HepG2 (cell line): ENCODE data around the gene NCOA1.

Source experiments
- AHDC1 ChIP-seq: sonication (generic); formaldehyde crosslinking; IDR thresholded peaks from 2 replicates; pipeline ENCODE4 v1.5.1; 2020; ENCODE audit warnings: mild to moderate bottlenecking, missing genetic modification reagents, borderline replicate concordance
- CEBPG ChIP-seq: IDR thresholded peaks from 2 replicates; pipeline ENCODE4 v1.6.1; 2016
- CENPT ChIP-seq: sonication (generic); formaldehyde crosslinking; IDR thresholded peaks from 2 replicates; pipeline ENCODE4 v1.8.0; 2022; ENCODE audit warnings: low read depth, mild to moderate bottlenecking, moderate library complexity, missing genetic modification reagents
- CTCF ChIP-seq: sonication (generic); formaldehyde crosslinking; IDR thresholded peaks from 2 replicates; pipeline ENCODE4 v1.5.0; 2020; ENCODE audit warnings: mild to moderate bottlenecking, missing genetic modification reagents, moderate library complexity
- EP300 ChIP-seq, 3 experiments: sonication (generic) in 1 of 3; formaldehyde crosslinking in 1 of 3; IDR thresholded peaks; 2 replicates each; pipeline versions ENCODE4 v1.5.1 to v1.6.1; 2011 to 2020; ENCODE audit warnings: low read depth in 2 of 3, low read length in 2 of 3, borderline replicate concordance in 1 of 3, improper control_type of control experiment in 1 of 3, mild to moderate bottlenecking in 1 of 3, missing genetic modification reagents in 1 of 3, moderate library complexity in 1 of 3
- FOXJ3 ChIP-seq: sonication (generic); formaldehyde crosslinking; IDR thresholded peaks from 2 replicates; pipeline ENCODE4 v1.4.0; 2020; ENCODE audit warnings: missing genetic modification reagents, mild to moderate bottlenecking, borderline replicate concordance
- LRRFIP1 ChIP-seq: sonication (generic); formaldehyde crosslinking; conservative IDR thresholded peaks from 2 replicates; pipeline ENCODE4 v1.4.0; 2020; ENCODE audit warnings: missing genetic modification reagents
- POLR2AphosphoS5 ChIP-seq: IDR thresholded peaks from 2 replicates; pipeline ENCODE4 v1.6.1; 2012; ENCODE audit warnings: low read depth, low read length
- RFX5 ChIP-seq: IDR thresholded peaks from 2 replicates; pipeline ENCODE4 v1.6.1; 2011; ENCODE audit warnings: low read depth, low read length, improper control_type of control experiment
- RNF2 ChIP-seq: fragments of 450-650 bp; conservative IDR thresholded peaks from 2 replicates; pipeline ENCODE4 v1.6.1; 2016; ENCODE audit warnings: low read depth
- SRF ChIP-seq: IDR thresholded peaks from 2 replicates; pipeline ENCODE4 v1.6.1; 2011; ENCODE audit warnings: mild to moderate bottlenecking, low read depth, low read length, moderate library complexity
- THYN1 ChIP-seq: sonication (generic); formaldehyde crosslinking; IDR thresholded peaks from 2 replicates; pipeline ENCODE4 v1.8.1; 2023; ENCODE audit warnings: low read depth, mild to moderate bottlenecking, moderate library complexity, missing genetic modification reagents, borderline replicate concordance
- YY1 ChIP-seq: IDR thresholded peaks from 2 replicates; pipeline ENCODE4 v1.6.1; 2011; ENCODE audit warnings: low read length, low read depth, moderate library complexity, mild to moderate bottlenecking; ENCODE audit not compliant: insufficient read depth, insufficient replicate concordance

GRCh38 chr2:24626131-24626530 is 135.1 kb downstream of the NCOA1 start:
- TF ChIP-seq CENPT (no peak), POLR2AphosphoS5 (no peak), RFX5 (no peak), AHDC1 (no peak), EP300 (IDR thresholded peaks at IDR 0.05; ENCODE audit: low read depth in 2 of 2, low read length in 2 of 2) (no peak), EP300 (CRISPR knock-in tag; IDR thresholded peaks at IDR 0.05; ENCODE audit: borderline replicate concordance) (no peak), SRF (no peak), RNF2 (no peak), FOXJ3 (CRISPR knock-in tag) (no peak), YY1 (no peak), CEBPG (no peak), CTCF (no peak), LRRFIP1 (CRISPR knock-in tag) (no peak), THYN1 (CRISPR knock-in tag) (no peak)
